ENCODE data around the gene CNTNAP1. TPM values are rescaled to one million over a fixed set of nuclear protein-coding genes. Genes with fewer than 3 reads are reported as not detected.
"Not testable (repeated sequence)": the region's sequence is repeated elsewhere in the genome, so short reads cannot be mapped to it uniquely, and the experiment has no call there.

Gene CNTNAP1
- total and polyA plus RNA-seq, 9 of the 15 experiments (the other 6 are each of a cell fraction or from before 2014, with no cell fraction given) = 0.10 to 1.8 (median 0.62) TPM

DNA sequence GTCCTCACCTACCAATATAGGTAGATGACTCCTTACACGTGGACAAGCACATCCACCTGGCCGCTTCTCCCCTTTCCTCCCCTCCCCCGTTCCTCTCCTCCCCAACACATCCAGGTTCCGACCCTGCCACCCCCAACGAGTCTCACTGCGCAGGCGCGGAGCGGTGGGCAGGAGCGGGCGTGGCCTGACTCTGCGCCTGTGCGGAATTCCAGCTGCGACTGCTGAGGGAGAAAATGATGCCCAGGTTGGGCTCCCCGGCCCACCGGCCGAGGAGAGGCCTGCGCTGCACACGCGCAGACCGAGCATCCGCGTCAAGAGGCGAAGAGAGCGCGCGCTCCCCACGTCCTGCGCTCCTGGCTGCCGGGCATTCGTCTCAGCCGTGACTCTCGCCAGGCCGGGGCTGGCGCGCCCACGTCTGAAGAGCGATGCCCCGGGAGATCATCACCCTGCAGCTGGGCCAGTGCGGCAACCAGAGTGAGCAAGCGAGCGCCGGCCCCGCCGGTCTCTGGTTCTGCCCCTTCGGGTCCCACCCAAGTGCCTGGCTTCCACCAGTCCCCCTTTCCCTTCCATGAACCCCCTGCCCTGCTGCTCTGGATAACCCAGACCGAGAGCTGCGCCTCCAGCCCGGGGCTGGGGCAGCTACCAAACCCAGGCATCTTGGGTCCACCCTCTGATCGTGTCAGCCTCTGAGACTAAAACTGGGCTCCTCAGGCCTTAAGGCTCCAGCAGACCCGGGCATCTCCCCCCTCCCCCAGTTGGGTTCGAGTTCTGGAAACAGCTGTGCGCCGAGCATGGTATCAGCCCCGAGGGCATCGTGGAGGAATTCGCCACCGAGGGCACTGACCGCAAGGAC lies 23.0 kb upstream of the CNTNAP1 start, which contains the start of gene TUBG2:
TSS of gene TUBG2 (plus strand) at position 206 of the 853 bp plus-strand sequence. CDS start at position 426, 220 bp downstream.
- Histone ChIP-seq H3K9ac (ENCODE audit: insufficient read depth in 1 of 2, low read depth in 2 of 2, low read length in 2 of 2) (peak within 1 kb of the TSS in 1 of 2 experiments; percentile 32; a peak in 1 of 4 replicates), H3K9me3 (replicated peaks; ENCODE audit: control insufficient read depth, insufficient read depth, low read depth, low read length) (no peaks in the 10 kb centered on the region), H3K27me3 (ENCODE audit: control insufficient read depth in 2 of 2, insufficient read depth in 2 of 2, low read length in 2 of 2) (no peaks in the 10 kb centered on the region), H3K36me3 (ENCODE audit: control insufficient read depth, insufficient read depth, low read length) (no peaks in the 10 kb centered on the region), H3K4me2 (ENCODE audit: insufficient read depth, low read length) (no peak within 1 kb of the TSS), H2AFZ (ENCODE audit: low read depth, low read length) (no peak within 1 kb of the TSS), H4K20me1 (replicated peaks; ENCODE audit: control insufficient read depth, insufficient read depth, low read length) (no peaks in the 10 kb centered on the region), H3K9me1 (ENCODE audit: control insufficient read depth, insufficient read depth, low read length) (no peaks in the 10 kb centered on the region), H3K79me2 (ENCODE audit: control insufficient read depth, insufficient read depth, low read length) (no peaks in the 10 kb centered on the region), H3K4me1 (replicated peaks in 1 of 2; ENCODE audit: control insufficient read depth in 2 of 2, insufficient read depth in 2 of 2, low read length in 2 of 2) (peaks cover 14 to 18% of the 10 kb centered on the region in 2 experiments), H3K4me3 (no peak within 1 kb of the TSS), H3K27ac (ENCODE audit: extremely low read depth, low read depth, low read length) (no peak within 1 kb of the TSS)
- ChIA-PET POLR2A (interaction anchor here (1.1 kb wide), 1 partner anchor 17 kb away, joined by 4 read pairs; the partner anchor contains the start of gene PLEKHH3), CTCF (ENCODE audit: low intra/inter-chr PET ratio) (no interaction called here)
- 91% methylated on average over 28 of the region's 59 CpGs for WGBS (ENCODE audit: insufficient coverage, low coverage, missing lambda C conversion rate)
- in situ Hi-C loops (cut with MboI) (no loop called here), intact Hi-C loops (cut with micrococcal nuclease) (no loop called here)
- no peak for TF ChIP-seq RBBP5 (IDR thresholded peaks at IDR 0.05; ENCODE audit: borderline replicate concordance, insufficient read depth, low read length, poor library complexity, severe bottlenecking)
- no peak for TF ChIP-seq PTRF (tag; IDR thresholded peaks at IDR 0.05)
- TF ChIP-seq HNRNPL (IDR thresholded peaks at IDR 0.05; ENCODE audit: low read depth, low read length) = 0 out of 2 replicates have a peak, but pooled peaks have one; percentile 25
- no TSS peak for BruUV-seq (replicated peaks)
- FAIRE-seq = no peak
- no peak for DNase-seq (ENCODE audit: extremely low read depth in 1 of 4, low spot score in 3 of 4)
- no peak for ATAC-seq

GRCh38 chr17:42659932-42660274 lies 22.4 kb upstream of the CNTNAP1 start:
- peaks cover 14 to 18% of the 10 kb centered on the region in 2 experiments for H3K4me1 ChIP-seq (replicated peaks in 1 of 2; ENCODE audit: control insufficient read depth in 2 of 2, insufficient read depth in 2 of 2, low read length in 2 of 2)
- DNase-seq (ENCODE audit: extremely low read depth in 1 of 4, low spot score in 3 of 4); CTCF ChIA-PET (ENCODE audit: low intra/inter-chr PET ratio); H3K4me3 ChIP-seq; H3K9ac ChIP-seq (ENCODE audit: insufficient read depth in 1 of 2, low read depth in 2 of 2, low read length in 2 of 2); H3K36me3 ChIP-seq (ENCODE audit: control insufficient read depth, insufficient read depth, low read length); H2AFZ ChIP-seq (ENCODE audit: low read depth, low read length); FAIRE-seq; H4K20me1 ChIP-seq (replicated peaks; ENCODE audit: control insufficient read depth, insufficient read depth, low read length); H3K9me3 ChIP-seq (replicated peaks; ENCODE audit: control insufficient read depth, insufficient read depth, low read depth, low read length); H3K27me3 ChIP-seq (ENCODE audit: control insufficient read depth in 2 of 2, insufficient read depth in 2 of 2, low read length in 2 of 2); H3K27ac ChIP-seq (ENCODE audit: extremely low read depth, low read depth, low read length); in situ Hi-C loops (cut with MboI); H3K79me2 ChIP-seq (ENCODE audit: control insufficient read depth, insufficient read depth, low read length); BruUV-seq (replicated peaks); H3K9me1 ChIP-seq (ENCODE audit: control insufficient read depth, insufficient read depth, low read length); H3K4me2 ChIP-seq (ENCODE audit: insufficient read depth, low read length); intact Hi-C loops (cut with micrococcal nuclease): not testable (repeated sequence)
- peak; percentile 59 for ATAC-seq
- POLR2A ChIA-PET = interaction anchor here (1.1 kb wide), 1 partner anchor 17 kb away, joined by 4 read pairs; the partner anchor contains the start of gene PLEKHH3
- WGBS (ENCODE audit: insufficient coverage, low coverage, missing lambda C conversion rate) = no CpG with 5 or more reads among the region's 14 CpGs

Data from K562 (cell line).